DMS 273 (cell line): ENCODE data around the gene ITPKB.
A peak's percentile ranks its signal among the peaks of the same experiment; 100 is the strongest.
"Not testable (repeated sequence)": the region's sequence is repeated elsewhere in the genome, so short reads cannot be mapped to it uniquely, and the experiment has no call there.

Source experiments
- DNase-seq: peaks from one replicate; lab custom pipeline; 2025; ENCODE audit not compliant: unreplicated experiment; lab: John Stamatoyannopoulos, UW

ITPKB gene

GRCh38 chr1:226605318-226605950 is 133.6 kb downstream of the ITPKB start:
- DNase-seq: no peak

GRCh38 chr1:226604560-226605317 is 134.3 kb downstream of the ITPKB start:
- DNase-seq: no peak

GRCh38 chr1:226603858-226604559 is 135.1 kb downstream of the ITPKB start:
- DNase-seq: no peak

- peak; percentile 96 for DNase-seq
Measured at GRCh38 chr1:226603022-226603857, 135.8 kb downstream of the ITPKB start.

- DNase-seq: peak; percentile 71
Measured at GRCh38 chr1:226602186-226603021, 136.7 kb downstream of the ITPKB start.

- DNase-seq: no peak
Measured at GRCh38 chr1:226601456-226601855, 137.6 kb downstream of the ITPKB start.

GRCh38 chr1:226600254-226600653 is 138.8 kb downstream of the ITPKB start:
- no peak for DNase-seq

GRCh38 chr1:226599636-226600238 is 139.3 kb downstream of the ITPKB start:
- DNase-seq: no peak

GRCh38 chr1:226598955-226599354 is 140.1 kb downstream of the ITPKB start:
- not testable (repeated sequence) for DNase-seq

GRCh38 chr1:226598455-226598849 is 140.6 kb downstream of the ITPKB start:
- DNase-seq: no peak

GRCh38 chr1:226597616-226598454 is 141.2 kb downstream of the ITPKB start:
- DNase-seq: no peak

- DNase-seq: no peak
Measured at GRCh38 chr1:226596531-226597165, 142.4 kb downstream of the ITPKB start.

- DNase-seq: no peak
Measured at GRCh38 chr1:226593541-226593940, 145.5 kb downstream of the ITPKB start.

GRCh38 chr1:226590614-226591013 is 148.5 kb downstream of the ITPKB start:
- DNase-seq: peak; percentile 75

- peak; percentile 77 for DNase-seq
Measured at GRCh38 chr1:226589008-226589733, 149.9 kb downstream of the ITPKB start.

GRCh38 chr1:226588484-226588883 is 150.6 kb downstream of the ITPKB start:
- no peak for DNase-seq

- DNase-seq: no peak
Measured at GRCh38 chr1:226586650-226587422, 152.2 kb downstream of the ITPKB start.
